Stimulated activated effector memory CD8-positive, alpha-beta T cell treated with anti-CD3 and anti-CD28 coated beads, Interleukin-12 subunit alpha, Interleukin-12 subunit beta, amount 100 ng/mL, for 72 hours (primary cell): ENCODE results near the gene PTGDS.

Experiments
- ATAC-seq: fragments of 150-1000 bp; cut with Tn5 transposase; 2 replicates; pipeline ENCODE4 v1.10.0; 2021
- DNase-seq, 2 donors: peaks; one replicate each; pipeline ENCODE4 v3.0.0; 2021 to 2022; ENCODE audit warnings: low spot score in 2 of 2
- H3K27ac Mint-ChIP-seq: one replicate; pipeline ENCODE4 v1.8.0; 2022; ENCODE audit warnings: mild to moderate bottlenecking, mixed read lengths
- H3K36me3 Mint-ChIP-seq: one replicate; pipeline ENCODE4 v1.8.0; 2022; ENCODE audit warnings: mild to moderate bottlenecking, mixed read lengths
- H3K4me1 Mint-ChIP-seq: one replicate; pipeline ENCODE4 v1.8.0; 2022; ENCODE audit warnings: mixed read lengths
- H3K4me3 Mint-ChIP-seq: one replicate; pipeline ENCODE4 v1.8.0; 2022; ENCODE audit warnings: mild to moderate bottlenecking, mixed read lengths
- H3K9me3 Mint-ChIP-seq: one replicate; pipeline ENCODE4 v1.8.0; 2022; ENCODE audit warnings: mixed read lengths

The PTGDS gene

DNA sequence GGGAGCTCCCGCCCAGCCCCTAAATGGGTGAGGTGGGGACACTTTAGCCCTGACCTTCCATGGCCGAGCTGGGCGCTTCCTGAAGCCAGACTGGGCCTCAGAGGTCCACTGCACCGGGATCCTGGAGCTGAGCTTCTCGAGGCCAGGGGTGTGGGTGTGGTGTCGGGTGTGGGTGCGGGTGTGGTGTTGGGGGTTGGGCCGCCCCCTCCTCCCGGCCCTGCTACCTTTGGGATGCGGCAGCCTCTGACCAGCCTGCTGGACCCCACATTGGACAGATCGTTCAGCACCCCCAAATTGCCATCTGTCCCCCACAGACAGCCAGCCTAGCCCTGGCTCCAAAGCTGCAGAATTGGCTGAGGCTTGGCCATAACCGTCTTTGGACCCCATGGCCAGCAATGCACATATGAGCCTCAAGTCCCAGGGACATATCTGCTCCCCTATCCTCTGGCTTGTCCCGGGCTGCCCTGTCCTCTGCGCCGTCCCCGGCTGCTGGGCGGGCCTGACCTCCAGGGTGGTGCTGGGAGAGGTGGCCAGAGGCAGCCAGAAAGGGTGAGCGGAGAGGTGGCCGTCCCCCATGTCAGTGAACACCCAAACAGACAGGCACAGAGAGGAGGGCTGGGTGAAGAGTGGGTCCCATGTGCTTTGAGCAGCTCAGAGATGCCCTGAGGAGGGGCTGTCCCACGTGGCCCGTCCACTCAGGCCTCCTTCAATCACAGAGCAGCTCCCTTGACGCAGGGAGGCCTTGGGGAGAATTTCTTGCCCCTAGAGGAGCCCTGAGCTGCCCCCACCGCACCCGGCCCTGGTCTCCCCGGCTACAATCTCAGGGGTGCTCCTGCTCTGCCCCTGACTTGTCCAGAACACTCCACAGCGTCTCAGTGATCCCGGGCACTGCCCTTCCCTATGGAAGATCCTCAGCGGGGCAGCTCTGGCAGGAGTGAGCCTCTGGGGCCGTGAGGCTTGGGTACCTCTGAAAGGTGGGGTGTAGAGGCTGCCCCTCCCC is 3.4 kb upstream of the PTGDS start:
- no peak overlapping the region for H3K4me3 Mint-ChIP-seq
- DNase-seq = no peak
- no peaks in the 10 kb centered on the region for H3K9me3 Mint-ChIP-seq
- ATAC-seq = no peak
- H3K36me3 Mint-ChIP-seq = no peaks in the 10 kb centered on the region
- H3K27ac Mint-ChIP-seq = peak overlapping the region; percentile 69
- H3K4me1 Mint-ChIP-seq = peaks cover 38% of the 10 kb centered on the region

DNA sequence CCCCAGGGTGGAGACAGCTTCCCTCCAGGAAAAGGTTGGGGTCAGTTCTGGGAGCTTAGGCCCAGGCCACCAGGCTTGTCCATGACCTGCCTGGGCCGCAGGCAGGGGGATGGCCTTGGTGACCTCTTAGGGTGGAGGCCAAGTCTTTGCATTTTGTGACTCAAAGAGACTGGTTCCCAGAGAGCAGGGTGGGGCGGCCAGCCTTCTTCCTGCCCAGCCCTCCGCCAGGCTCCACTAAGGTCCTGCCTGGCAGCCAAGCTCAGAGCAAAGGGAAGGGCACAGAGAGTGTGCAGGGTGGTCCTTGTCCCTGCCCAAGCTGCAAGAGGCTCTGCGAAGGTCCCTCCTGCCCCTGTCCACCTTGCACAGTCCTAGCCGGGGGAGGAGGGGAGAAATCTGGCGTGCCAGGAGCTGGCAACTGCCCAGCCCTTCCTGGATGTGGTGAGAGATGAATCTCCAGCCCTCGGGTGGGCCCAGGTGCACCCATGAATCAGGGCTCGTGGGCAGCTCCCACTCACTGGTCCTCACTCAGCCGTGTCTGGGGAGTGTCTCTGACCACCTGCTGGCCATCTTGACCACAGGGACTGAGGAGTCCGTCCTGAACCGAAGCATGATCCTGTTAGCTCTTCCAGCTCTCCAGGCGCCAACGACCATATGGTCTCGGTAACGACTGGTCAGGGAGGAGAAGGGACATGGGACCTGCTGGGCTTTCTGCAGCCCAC is 2.3 kb upstream of the PTGDS start:
- H3K4me3 Mint-ChIP-seq = peak overlapping the region; percentile 50
- H3K36me3 Mint-ChIP-seq = no peaks in the 10 kb centered on the region
- H3K9me3 Mint-ChIP-seq = no peaks in the 10 kb centered on the region
- DNase-seq (no peak), ATAC-seq (peak; percentile 54)
- peaks cover 37% of the 10 kb centered on the region for H3K4me1 Mint-ChIP-seq
- peak overlapping the region; percentile 69 for H3K27ac Mint-ChIP-seq

DNA sequence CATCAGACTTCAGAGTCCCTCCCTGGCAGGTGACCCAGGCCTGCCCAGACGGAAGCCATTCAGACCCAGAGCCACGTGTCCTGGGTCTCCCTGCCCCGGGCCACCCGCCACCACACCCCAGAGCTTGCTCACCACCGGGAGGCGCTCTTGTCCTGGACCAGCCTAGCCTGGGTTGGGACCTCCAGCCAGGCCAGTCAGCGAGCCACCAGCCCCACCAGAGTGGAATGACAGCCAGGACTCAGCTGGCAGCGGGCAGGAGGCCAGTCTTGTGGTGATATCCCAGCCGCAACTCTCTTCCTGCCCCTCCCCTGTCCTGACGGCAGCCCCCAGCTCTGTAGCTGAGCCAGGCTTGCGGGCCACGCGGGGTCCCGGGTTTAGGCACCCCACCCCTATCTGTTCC is 1.7 kb upstream of the PTGDS start:
- H3K9me3 Mint-ChIP-seq = no peaks in the 10 kb centered on the region
- peak overlapping the region; percentile 50 for H3K4me3 Mint-ChIP-seq
- peak; percentile 45 for ATAC-seq
- H3K27ac Mint-ChIP-seq = peak overlapping the region; percentile 69
- H3K4me1 Mint-ChIP-seq = peaks cover 35% of the 10 kb centered on the region
- peak in 1 of 2 donors; percentile 72 for DNase-seq
- no peaks in the 10 kb centered on the region for H3K36me3 Mint-ChIP-seq

DNA sequence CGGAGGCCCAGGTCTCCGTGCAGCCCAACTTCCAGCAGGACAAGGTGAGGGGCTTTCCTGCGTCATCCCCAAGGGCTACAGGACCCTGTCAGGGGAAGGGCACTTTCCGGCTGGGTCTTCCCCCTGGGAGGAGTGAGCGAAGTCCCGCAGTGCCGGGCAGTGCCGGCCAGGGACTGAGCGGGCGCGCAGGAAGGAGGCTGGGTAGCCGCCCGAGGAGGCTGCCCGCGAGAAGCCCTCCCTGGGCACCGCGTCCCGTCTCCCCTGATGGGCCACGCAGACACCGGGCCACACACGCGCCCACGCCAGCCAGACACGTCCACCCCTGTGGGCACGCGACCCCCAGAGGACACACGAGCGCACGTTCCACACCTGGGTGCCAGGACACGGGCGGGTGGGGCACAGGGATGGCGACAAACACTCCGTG is 357 bp downstream of the PTGDS start:
- H3K27ac Mint-ChIP-seq = no peak overlapping the region
- H3K4me1 Mint-ChIP-seq = peaks cover 38% of the 10 kb centered on the region
- DNase-seq (no peak), ATAC-seq (no peak)
- peak overlapping the region; percentile 42 for H3K4me3 Mint-ChIP-seq
- no peaks in the 10 kb centered on the region for H3K36me3 Mint-ChIP-seq
- H3K9me3 Mint-ChIP-seq = no peaks in the 10 kb centered on the region

DNA sequence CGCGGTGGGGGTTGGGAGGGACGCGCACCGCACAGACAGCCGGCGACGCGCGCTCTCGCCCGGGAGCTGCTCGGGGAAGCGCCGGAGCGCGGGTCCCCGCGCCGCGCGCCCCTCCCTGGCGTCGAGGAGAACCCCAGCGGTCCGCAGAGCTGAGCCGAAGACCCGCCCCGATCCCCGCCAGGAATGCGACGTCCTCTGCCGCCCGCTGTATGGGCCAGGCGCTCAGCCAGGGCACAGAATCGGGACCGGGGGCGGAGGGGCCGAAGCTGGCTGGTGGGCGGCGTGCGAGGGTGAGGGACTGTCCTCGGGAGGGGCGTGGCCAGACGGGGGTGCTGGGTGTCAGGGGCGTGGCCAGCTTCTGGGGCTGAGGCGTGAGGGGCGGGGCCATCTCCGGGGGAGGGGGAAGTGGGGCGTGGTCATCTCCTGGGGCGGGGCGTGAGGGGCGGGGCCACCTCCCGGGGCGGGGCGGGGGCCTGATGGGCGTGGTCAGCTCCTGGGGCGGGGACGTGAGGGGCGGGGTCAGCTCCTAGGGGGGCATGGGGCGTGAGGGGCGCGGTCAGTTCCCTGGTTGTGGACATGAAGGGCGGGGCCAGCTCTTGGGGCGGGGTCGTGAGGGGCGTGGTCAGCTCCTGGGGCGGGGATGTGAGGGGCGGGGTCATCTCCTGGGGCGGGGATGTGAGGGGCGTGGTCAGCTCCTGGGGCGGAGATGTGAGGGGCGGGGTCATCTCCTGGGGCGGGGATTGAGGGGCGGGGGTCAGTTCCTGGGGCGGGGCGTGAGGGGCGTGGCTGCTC is 965 bp downstream of the PTGDS start:
- ATAC-seq (peak; percentile 8), DNase-seq (peak; percentile 71 to 86)
- Mint-ChIP-seq H3K4me3 (peak overlapping the region; percentile 42), H3K9me3 (no peaks in the 10 kb centered on the region), H3K27ac (no peak overlapping the region), H3K4me1 (peaks cover 38% of the 10 kb centered on the region), H3K36me3 (no peaks in the 10 kb centered on the region)

DNA sequence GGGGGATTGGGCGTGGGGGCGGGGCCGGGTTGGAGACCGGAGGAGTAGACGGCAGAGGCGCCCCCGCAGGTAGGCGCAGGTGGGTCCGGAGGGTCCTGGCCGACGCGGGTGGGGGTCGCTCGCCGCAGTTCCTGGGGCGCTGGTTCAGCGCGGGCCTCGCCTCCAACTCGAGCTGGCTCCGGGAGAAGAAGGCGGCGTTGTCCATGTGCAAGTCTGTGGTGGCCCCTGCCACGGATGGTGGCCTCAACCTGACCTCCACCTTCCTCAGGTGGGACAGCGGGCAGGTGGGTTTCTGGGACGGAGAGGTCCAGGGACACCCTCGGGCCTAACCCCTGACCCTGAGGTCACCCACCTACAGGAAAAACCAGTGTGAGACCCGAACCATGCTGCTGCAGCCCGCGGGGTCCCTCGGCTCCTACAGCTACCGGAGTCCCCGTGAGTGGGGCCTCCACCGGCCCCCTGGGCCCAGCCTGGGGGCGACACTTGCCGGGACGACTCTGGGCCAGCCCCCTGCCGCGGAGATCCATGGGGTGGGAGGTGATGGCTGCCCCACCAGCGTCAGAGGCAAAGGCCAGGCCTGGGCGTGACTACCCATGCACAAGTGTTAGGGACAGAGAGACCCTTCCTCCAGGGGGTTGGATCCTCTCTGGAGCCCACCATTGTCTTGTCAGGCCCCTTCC is 1.7 kb downstream of the PTGDS start:
- Mint-ChIP-seq H3K27ac (no peak overlapping the region), H3K36me3 (no peaks in the 10 kb centered on the region), H3K4me1 (peaks cover 40% of the 10 kb centered on the region), H3K9me3 (no peaks in the 10 kb centered on the region), H3K4me3 (no peak overlapping the region)
- ATAC-seq = no peak
- no peak for DNase-seq

DNA sequence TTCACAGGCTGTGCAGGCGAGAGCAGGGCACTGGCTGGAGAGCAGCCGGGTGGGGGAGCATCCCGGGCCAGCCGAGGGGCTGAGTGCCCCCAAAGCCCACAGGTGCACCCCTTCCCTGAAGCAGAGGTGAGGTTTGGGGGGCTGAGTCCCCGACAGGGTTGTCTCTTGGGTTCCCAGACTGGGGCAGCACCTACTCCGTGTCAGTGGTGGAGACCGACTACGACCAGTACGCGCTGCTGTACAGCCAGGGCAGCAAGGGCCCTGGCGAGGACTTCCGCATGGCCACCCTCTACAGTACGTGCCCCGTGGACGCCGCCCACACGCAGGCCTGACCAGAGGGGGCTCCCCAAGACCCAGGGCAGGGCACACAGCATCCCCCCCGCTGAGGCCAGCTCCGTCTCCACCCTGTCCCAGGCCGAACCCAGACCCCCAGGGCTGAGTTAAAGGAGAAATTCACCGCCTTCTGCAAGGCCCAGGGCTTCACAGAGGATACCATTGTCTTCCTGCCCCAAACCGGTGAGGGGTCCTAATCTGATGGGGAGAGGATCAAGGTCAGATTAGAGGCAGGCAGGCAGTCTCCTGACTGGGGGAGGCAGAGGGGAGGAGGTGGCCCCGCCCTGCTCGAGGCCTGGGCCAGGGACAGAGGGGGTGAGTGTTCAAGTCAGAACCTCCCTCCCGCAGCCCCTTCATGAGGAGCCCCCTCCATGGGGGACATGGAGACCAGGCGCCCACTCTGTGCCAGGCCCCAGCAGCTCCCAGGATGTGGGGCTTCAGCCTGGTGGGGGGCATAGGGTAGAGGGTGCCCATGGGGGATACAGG is 2.7 kb downstream of the PTGDS start:
- Mint-ChIP-seq H3K9me3 (no peaks in the 10 kb centered on the region), H3K36me3 (no peaks in the 10 kb centered on the region), H3K27ac (no peak overlapping the region), H3K4me1 (peaks cover 32% of the 10 kb centered on the region), H3K4me3 (no peak overlapping the region)
- ATAC-seq (no peak), DNase-seq (no peak)

DNA sequence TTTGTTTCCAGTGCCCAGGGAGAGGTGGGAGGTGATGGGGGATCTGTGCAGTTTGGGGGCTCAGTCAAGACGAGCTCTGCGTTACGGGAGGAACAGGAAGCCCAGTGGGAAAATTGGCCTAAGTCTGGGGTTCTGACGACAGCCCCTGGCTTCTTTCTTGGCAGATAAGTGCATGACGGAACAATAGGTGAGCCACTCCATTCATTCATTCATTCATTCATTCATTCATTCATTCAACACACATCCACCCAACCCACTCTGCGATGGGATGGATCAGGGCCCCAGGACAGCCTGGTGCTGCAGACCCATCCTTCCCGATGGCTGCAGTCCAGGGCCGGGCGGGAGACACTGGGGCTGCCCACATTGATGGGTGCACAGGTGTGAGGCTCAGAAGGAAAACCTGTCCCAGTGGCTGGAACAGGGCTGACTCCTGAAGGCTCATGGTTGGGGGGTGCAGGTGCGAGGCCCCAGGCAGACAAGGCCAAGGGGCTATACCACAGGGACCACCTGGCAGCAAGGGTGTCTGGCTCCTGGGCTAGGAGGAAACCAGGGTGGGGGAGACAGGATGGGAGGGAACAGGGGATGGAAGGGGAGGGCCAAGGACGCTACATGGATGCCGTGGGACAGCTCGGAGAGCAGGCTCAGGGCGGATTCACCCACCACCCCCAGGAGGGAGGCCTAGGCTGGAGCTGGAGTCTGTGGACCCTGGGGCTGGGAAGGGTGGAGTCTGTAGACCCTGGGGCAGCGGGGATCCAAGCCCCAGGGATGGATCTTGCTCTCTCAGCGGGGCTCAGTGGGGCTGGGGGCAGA is 3.6 kb downstream of the PTGDS start:
- peaks cover 23% of the 10 kb centered on the region for H3K4me1 Mint-ChIP-seq
- ATAC-seq (no peak), DNase-seq (no peak)
- H3K9me3 Mint-ChIP-seq = no peaks in the 10 kb centered on the region
- H3K36me3 Mint-ChIP-seq = no peaks in the 10 kb centered on the region
- no peak overlapping the region for H3K27ac Mint-ChIP-seq
- H3K4me3 Mint-ChIP-seq = no peak overlapping the region

DNA sequence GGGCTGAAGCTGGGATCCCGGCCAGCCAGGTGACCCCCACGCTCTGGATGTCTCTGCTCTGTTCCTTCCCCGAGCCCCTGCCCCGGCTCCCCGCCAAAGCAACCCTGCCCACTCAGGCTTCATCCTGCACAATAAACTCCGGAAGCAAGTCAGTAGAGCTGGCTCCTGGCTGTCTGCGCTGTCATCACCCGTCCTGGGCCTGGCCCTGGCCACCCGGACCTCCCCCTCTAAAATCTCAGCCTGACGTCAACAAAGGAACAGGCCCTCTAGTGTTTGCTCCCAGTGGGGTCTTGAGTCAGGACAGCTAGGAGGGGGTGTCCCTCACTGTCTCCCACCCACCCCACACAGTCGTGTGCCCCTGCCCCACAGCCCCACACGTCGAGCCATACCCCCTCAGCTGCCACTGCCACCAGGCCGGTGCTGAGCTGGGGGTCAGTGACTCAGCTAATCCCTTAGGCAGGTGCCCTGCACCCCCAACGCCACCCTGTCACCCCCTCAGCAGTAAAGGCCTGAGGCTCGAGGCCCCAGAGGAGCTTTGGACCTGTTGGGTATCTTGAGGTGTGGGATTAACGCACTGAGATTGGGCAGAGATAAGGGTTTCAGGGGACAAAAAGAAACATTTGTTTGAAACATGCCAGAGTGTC is 4.4 kb downstream of the PTGDS start:
- H3K36me3 Mint-ChIP-seq = no peaks in the 10 kb centered on the region
- DNase-seq (no peak), ATAC-seq (no peak)
- no peak overlapping the region for H3K27ac Mint-ChIP-seq
- H3K4me3 Mint-ChIP-seq = no peak overlapping the region
- no peaks in the 10 kb centered on the region for H3K9me3 Mint-ChIP-seq
- H3K4me1 Mint-ChIP-seq = peaks cover 15% of the 10 kb centered on the region

DNA sequence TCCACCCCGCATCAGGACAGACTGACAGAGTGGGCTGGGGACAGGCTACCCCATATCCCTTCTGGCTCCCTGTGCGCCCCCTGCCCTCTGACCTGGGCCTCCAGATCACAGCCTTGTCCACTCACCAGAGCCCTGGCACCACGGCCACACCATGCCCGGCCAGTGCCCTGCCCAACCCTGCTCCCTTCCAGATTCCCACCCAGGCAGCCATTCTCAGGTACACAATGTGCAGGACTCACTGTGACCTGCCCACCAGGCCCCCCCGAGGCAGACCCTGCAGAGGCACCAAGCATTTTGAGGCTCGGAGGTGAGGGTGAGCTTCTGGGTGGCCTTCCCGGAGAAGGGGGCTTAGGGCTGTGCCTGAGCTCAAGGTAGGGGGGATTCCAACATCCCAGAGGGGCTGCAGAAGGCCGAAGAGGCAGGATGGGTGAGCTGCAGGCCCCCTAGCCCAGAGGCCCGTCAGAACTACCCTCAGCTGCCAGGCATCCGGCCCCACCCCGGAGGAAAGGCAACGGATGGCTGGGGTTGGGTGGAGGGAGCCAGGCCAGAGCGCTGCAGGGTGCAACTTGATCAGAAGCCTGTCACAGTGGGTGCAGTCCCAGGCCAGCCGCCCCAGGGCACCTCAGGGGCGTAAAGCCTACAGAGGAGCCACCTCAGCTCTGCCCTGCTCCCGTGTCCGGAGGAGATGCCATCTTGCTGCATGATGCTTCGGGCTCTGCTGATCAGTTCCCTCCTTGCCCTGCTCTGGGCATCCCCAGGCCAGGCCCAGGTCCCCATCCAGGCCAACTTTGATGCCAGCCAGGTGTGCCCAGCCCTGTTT is 5.1 kb downstream of the PTGDS start, which contains the start of gene LCNL1:
Gene LCNL1 (plus strand): TSS at position 762 of the 820 bp plus-strand sequence. CDS start 594 bp downstream, outside the sequence.
- no peak within 1 kb of the TSS for H3K27ac Mint-ChIP-seq
- no peaks in the 10 kb centered on the region for H3K36me3 Mint-ChIP-seq
- H3K4me1 Mint-ChIP-seq = peaks cover 12% of the 10 kb centered on the region
- H3K9me3 Mint-ChIP-seq = no peaks in the 10 kb centered on the region
- ATAC-seq = no peak
- H3K4me3 Mint-ChIP-seq = no peak within 1 kb of the TSS
- no peak for DNase-seq

DNA sequence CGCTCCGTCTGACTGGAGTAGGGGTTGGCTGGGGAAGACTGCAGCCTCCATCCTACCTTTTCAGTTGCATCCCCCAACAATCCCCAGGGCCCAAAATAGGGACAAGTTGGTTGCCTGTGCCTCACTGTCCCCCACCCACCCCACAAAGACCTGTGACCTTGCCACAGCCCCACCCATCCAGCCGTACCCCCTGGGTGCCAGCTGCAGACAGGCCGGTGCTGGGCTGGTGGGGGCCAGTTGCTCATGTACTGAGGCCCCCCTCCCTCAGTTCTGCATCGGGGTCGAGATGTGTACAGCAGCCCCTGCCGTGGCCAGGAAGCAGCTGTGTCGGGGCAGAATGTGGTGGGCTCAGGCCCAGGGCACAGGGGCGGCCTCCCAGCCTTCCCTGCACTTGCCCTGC is 5.9 kb downstream of the PTGDS start:
- H3K9me3 Mint-ChIP-seq = no peaks in the 10 kb centered on the region
- H3K4me1 Mint-ChIP-seq = peaks cover 12% of the 10 kb centered on the region
- ATAC-seq = no peak

DNA sequence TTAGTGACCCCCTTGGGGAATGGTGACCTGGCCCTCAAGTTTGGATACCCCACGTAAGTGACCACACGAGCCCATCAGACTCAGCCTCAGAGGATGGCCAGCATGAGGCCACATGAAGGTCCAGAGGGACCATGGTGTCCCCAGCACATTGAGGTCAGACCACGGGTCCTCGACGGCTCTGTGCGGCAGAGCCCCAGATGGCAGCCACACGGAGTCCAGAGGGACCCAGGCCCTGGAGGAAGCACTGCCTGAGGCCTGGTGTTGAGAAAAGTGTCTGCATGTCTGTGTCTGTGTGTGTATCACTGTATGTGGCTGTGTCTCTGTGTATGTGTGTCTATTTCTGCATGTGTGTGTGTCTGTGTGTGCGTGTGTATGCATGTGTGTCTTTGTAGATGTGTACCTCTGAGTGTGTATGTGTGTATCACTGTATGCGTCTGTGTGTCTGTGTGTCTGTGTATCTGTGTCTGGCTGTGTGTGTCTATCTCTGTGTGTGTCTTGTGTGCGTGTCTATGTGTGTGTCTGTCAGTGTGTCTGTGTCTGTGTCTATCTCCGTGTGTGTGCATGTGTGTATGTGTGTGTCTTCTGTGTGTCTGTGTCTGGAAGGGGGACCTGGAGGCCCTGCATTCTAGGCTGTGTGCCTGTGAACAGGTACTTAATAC is 6.5 kb downstream of the PTGDS start:
- H3K27ac Mint-ChIP-seq = no peak overlapping the region
- no peak overlapping the region for H3K4me3 Mint-ChIP-seq
- no peak for DNase-seq
- no peaks in the 10 kb centered on the region for H3K36me3 Mint-ChIP-seq
- H3K4me1 Mint-ChIP-seq = peaks cover 12% of the 10 kb centered on the region
- ATAC-seq = no peak
- H3K9me3 Mint-ChIP-seq = no peaks in the 10 kb centered on the region

More for the DNA sequence above, 5.9 kb downstream of the PTGDS start:
- DNase-seq = no peak
- no peak overlapping the region for H3K27ac Mint-ChIP-seq
- H3K4me3 Mint-ChIP-seq = no peak overlapping the region
- H3K36me3 Mint-ChIP-seq = no peaks in the 10 kb centered on the region
